ENCODE results near the gene DHX35.

DNA sequence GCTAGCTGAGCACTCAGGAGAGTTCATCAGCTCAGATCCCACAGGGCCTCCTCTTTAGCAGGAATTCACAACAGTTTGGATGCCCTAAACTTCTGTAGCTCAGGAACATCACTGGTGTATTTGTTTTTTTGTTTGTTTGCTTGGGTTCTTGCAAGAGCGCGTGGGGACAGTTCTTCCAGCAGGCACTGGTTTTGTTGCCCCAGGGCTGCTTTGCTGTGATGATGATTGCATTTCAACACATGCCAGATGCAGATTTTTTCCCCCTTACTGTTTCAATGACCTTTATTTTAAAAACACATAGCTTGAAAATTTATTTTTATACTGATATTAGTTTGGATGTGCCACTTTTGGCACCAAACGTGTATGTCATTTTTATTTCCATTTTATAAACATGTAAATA lies 77.1 kb downstream of the DHX35 start:
- TF ChIP-seq POLR2A (IDR thresholded peaks at IDR 0.05; ENCODE audit: low read length) (no peak), GATA1 (IDR thresholded peaks at IDR 0.05; ENCODE audit: low read depth, low read length) (no peak)
